Endothelial cell of umbilical vein (primary cell): Measurements from ENCODE around the gene RFX2. TPM values are rescaled to one million over a fixed set of nuclear protein-coding genes. Genes with fewer than 3 reads are reported as not detected.

Source experiments
- BruUV-seq: library from RNA; stranded (reverse); fragments of 400-500 nt; replicated peaks from 2 replicates; lab custom pipeline; 2021; lab: Mats Ljungman, UMichigan
- CTCF ChIA-PET: fragments of 300-600, 350-600 bp; sonication (Branson Sonifier 250); formaldehyde crosslinking; loops from one replicate; lab custom pipeline; 2021; ENCODE audit warnings: antibody characterized with exemption, inconsistent platforms; lab: Charles Lee
- POLR2A ChIA-PET: fragments of 300-600, 350-600 bp; sonication (Branson Sonifier 250); formaldehyde crosslinking; loops from one replicate; lab custom pipeline; 2021; ENCODE audit warnings: antibody characterized with exemption, inconsistent platforms; lab: Charles Lee
- DNase-seq: peaks from one replicate; pipeline ENCODE4 v3.0.0-alpha.2; 2011; ENCODE audit warnings: low read depth, low spot score
- FAIRE-seq: peaks from 2 replicates; lab custom pipeline; 2011; peaks lifted over from hg19 to GRCh38; lab: Jason Lieb, UNC
- H2AFZ ChIP-seq: 2 replicates; pipeline ENCODE4 v1.6.0; 2012; ENCODE audit warnings: low read depth, low read length, control low read depth, inconsistent platforms
- H3K27ac ChIP-seq: 2 replicates; pipeline ENCODE4 v1.5.1; 2011; ENCODE audit warnings: low read depth, mild to moderate bottlenecking, control low read depth, low read length, moderate library complexity; ENCODE audit not compliant: insufficient read depth
- H3K27me3 ChIP-seq, 2 experiments: 2 replicates each; pipeline versions ENCODE4 v1.6.0 to v1.6.1; 2011; ENCODE audit warnings: low read length in 2 of 2, mixed read lengths in 1 of 2; ENCODE audit not compliant: control insufficient read depth in 2 of 2, insufficient read depth in 2 of 2
- H3K36me3 ChIP-seq, 2 experiments: 2 replicates in 1 of 2; 3 replicates in 1 of 2; pipeline ENCODE4 v1.5.1; 2011; ENCODE audit warnings: low read length in 2 of 2, mild to moderate bottlenecking in 1 of 2, moderate library complexity in 1 of 2; ENCODE audit not compliant: control insufficient read depth in 2 of 2, insufficient read depth in 2 of 2; ENCODE audit errors: extremely low read depth in 1 of 2
- H3K4me1 ChIP-seq: 3 replicates; pipeline ENCODE4 v1.5.1; 2011; ENCODE audit warnings: mild to moderate bottlenecking, low read length; ENCODE audit not compliant: control insufficient read depth, insufficient read depth; ENCODE audit errors: extremely low read depth
- H3K4me2 ChIP-seq: 2 replicates; pipeline ENCODE4 v1.6.1; 2011; ENCODE audit warnings: low read length, control low read depth, mixed read lengths; ENCODE audit not compliant: insufficient read depth
- H3K4me3 ChIP-seq, 3 experiments: fragments of 200-600 bp in 1 of 3; sonication (generic), shearing (Covaris generic) in 1 of 3; replicated peaks in 1 of 3; 2 replicates each; pipeline ENCODE4 v1.5.1; 2011 to 2016; ENCODE audit warnings: control low read depth in 3 of 3, low read length in 3 of 3, mild to moderate bottlenecking in 2 of 3, inconsistent platforms in 1 of 3, low read depth in 1 of 3, moderate library complexity in 1 of 3; ENCODE audit not compliant: insufficient read depth in 1 of 3
- H3K79me2 ChIP-seq: 2 replicates; pipeline ENCODE4 v1.6.0; 2012; ENCODE audit warnings: low read length, inconsistent platforms; ENCODE audit not compliant: control insufficient read depth, insufficient read depth
- H3K9ac ChIP-seq: replicated peaks from 2 replicates; pipeline ENCODE3; 2011; ENCODE audit warnings: low read length, control low read depth; ENCODE audit not compliant: insufficient read depth; ENCODE audit errors: extremely low read depth
- H3K9me1 ChIP-seq: replicated peaks from 3 replicates; pipeline ENCODE4 v1.6.0; 2011; ENCODE audit warnings: mild to moderate bottlenecking, low read length; ENCODE audit not compliant: control insufficient read depth, insufficient read depth; ENCODE audit errors: extremely low read depth
- H3K9me3 ChIP-seq: replicated peaks from 2 replicates; pipeline ENCODE4 v1.5.1; 2012; ENCODE audit warnings: low read length, inconsistent platforms; ENCODE audit not compliant: control insufficient read depth, insufficient read depth
- H4K20me1 ChIP-seq: replicated peaks from 2 replicates; pipeline ENCODE3; 2011; ENCODE audit warnings: mild to moderate bottlenecking, low read length; ENCODE audit not compliant: control insufficient read depth, insufficient read depth; ENCODE audit errors: extremely low read depth
- EZH2 ChIP-seq: IDR thresholded peaks from 2 replicates; pipeline ENCODE4 v1.6.1; 2012; ENCODE audit warnings: borderline replicate concordance, low read depth, mild to moderate bottlenecking, moderate library complexity, low read length, inconsistent platforms; ENCODE audit not compliant: severe bottlenecking
- FOS ChIP-seq: IDR thresholded peaks from 2 replicates; pipeline ENCODE4 v1.6.1; 2011; ENCODE audit warnings: mild to moderate bottlenecking, low read length, moderate library complexity, borderline replicate concordance; ENCODE audit not compliant: insufficient read depth
- GATA2 ChIP-seq: IDR thresholded peaks from 2 replicates; pipeline ENCODE4 v1.7.0; 2011; ENCODE audit warnings: low read depth, mild to moderate bottlenecking, moderate library complexity, mixed read lengths, low read length; ENCODE audit not compliant: insufficient read length, insufficient read depth
- JUN ChIP-seq: IDR thresholded peaks from 2 replicates; pipeline ENCODE4 v1.6.1; 2011; ENCODE audit warnings: borderline replicate concordance, low read depth; ENCODE audit not compliant: insufficient read length, insufficient read depth
- MYC ChIP-seq: IDR thresholded peaks from one replicate; pipeline ENCODE4 v1.6.1; 2011; ENCODE audit warnings: mild to moderate bottlenecking, low read depth, low read length
- POLR2A ChIP-seq: IDR thresholded peaks from 2 replicates; pipeline ENCODE4 v1.6.1; 2012; ENCODE audit warnings: low read depth, mild to moderate bottlenecking, control low read depth, low read length
- POLR2AphosphoS5 ChIP-seq: IDR thresholded peaks from 2 replicates; pipeline ENCODE4 v1.6.1; 2012; ENCODE audit warnings: low read depth, mild to moderate bottlenecking, control low read depth, low read length, moderate library complexity; ENCODE audit not compliant: insufficient read depth
- dilution Hi-C: fragments of 300-500 bp; cut with MboI; formaldehyde crosslinking; loops from one replicate; pipeline ENCODE4 v1.15.0; 2019; ENCODE audit warnings: low sequenced_read_pairs; ENCODE audit not compliant: extremely low pct_ligation_motif_present
- intact Hi-C: fragments of 100-400 bp; cut with micrococcal nuclease; formaldehyde crosslinking; loops from one replicate; pipeline ENCODE4 v1.10.0; 2022
- polyA plus RNA-seq, 4 experiments: library from polyadenylated mRNA; depleted of rRNA in 3 of 4; stranded (reverse) in 3 of 4; unstranded in 1 of 4; fragments of >200 nt; gene quantifications; 2 replicates each; pipeline versions ENCODE4 v1.2.1 to v1.2.3, GENCODE V29; 2011 to 2012; ENCODE audit warnings: missing spikeins in 1 of 4
- total RNA-seq: library from RNA; stranded (reverse); gene quantifications from 2 replicates; pipeline ENCODE4 v1.2.3, GENCODE V29; 2021
- TF ChIP-seq, protein P1 (sequence below), 2 donors: IDR thresholded peaks; 1 replicate in 1 of 2; 2 replicates in 1 of 2; pipeline ENCODE4 v1.5.1; 2011; ENCODE audit warnings: low read length in 2 of 2, mild to moderate bottlenecking in 2 of 2, moderate library complexity in 2 of 2, control low read depth in 1 of 2, inconsistent platforms in 1 of 2, low read depth in 1 of 2; ENCODE audit not compliant: insufficient read depth in 1 of 2; ENCODE audit errors: extremely low read depth in 1 of 2
- TF ChIP-seq, protein P2 (sequence below): IDR thresholded peaks from 2 replicates; pipeline ENCODE4 v1.6.1; 2011; ENCODE audit not compliant: insufficient read depth, insufficient read length

The RFX2 gene
- total and polyA plus RNA-seq, 2 donors (not counting 3 experiments of a cell fraction or from before 2014, with no cell fraction given): 16.1 to 19.0 TPM

DNA sequence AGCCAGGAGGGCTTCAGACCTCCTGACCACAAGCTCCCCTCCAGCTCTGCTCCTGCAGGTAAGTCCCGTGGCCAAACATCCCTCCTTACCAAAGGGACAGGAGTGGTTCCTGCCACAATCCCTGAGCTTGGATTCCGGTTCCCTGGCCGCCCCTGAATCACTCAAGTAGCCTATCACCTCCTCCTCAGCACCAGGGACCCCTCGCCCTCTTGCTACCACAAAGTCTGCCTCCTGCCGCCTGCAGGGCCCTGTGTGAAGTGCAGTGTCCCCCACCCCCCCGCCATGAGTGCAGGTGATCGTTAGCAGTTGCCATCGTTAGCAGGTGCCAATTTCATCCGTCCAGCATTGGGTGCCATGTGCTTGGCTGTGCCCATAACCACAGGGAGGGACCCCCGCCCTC is 91.5 kb downstream of the RFX2 start:
- Histone ChIP-seq H3K9me3 (no peaks in the 10 kb centered on the region), H3K27me3 (no peaks in the 10 kb centered on the region), H3K9ac (no peak overlapping the region), H3K9me1 (no peaks in the 10 kb centered on the region), H3K36me3 (no peaks in the 10 kb centered on the region), H3K79me2 (no peaks in the 10 kb centered on the region), H4K20me1 (no peaks in the 10 kb centered on the region), H3K27ac (no peak overlapping the region), H3K4me3 (no peak overlapping the region), H3K4me2 (no peak overlapping the region), H3K4me1 (peaks cover 21% of the 10 kb centered on the region), H2AFZ (no peak overlapping the region)
- DNase-seq (no peak), FAIRE-seq (no peak)
- ChIA-PET POLR2A (no interaction called here), CTCF (interaction anchor here (1.1 to 3.4 kb wide), 3 partner anchors 30 to 51 kb away, joined by 3 to 33 read pairs (median 4); no protein-coding TSS in a partner anchor)
- TF ChIP-seq GATA2: no peak
- TF ChIP-seq, protein P1, sequence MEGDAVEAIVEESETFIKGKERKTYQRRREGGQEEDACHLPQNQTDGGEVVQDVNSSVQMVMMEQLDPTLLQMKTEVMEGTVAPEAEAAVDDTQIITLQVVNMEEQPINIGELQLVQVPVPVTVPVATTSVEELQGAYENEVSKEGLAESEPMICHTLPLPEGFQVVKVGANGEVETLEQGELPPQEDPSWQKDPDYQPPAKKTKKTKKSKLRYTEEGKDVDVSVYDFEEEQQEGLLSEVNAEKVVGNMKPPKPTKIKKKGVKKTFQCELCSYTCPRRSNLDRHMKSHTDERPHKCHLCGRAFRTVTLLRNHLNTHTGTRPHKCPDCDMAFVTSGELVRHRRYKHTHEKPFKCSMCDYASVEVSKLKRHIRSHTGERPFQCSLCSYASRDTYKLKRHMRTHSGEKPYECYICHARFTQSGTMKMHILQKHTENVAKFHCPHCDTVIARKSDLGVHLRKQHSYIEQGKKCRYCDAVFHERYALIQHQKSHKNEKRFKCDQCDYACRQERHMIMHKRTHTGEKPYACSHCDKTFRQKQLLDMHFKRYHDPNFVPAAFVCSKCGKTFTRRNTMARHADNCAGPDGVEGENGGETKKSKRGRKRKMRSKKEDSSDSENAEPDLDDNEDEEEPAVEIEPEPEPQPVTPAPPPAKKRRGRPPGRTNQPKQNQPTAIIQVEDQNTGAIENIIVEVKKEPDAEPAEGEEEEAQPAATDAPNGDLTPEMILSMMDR (IDR thresholded peaks at IDR 0.05; ENCODE audit: extremely low read depth in 1 of 2, insufficient read depth in 1 of 2, low read depth in 1 of 2, low read length in 2 of 2): peak in 1 of 2 donors; percentile 31
- intact Hi-C loops (no loop called here), dilution Hi-C loops (no loop called here)
- no TSS peak for BruUV-seq

DNA sequence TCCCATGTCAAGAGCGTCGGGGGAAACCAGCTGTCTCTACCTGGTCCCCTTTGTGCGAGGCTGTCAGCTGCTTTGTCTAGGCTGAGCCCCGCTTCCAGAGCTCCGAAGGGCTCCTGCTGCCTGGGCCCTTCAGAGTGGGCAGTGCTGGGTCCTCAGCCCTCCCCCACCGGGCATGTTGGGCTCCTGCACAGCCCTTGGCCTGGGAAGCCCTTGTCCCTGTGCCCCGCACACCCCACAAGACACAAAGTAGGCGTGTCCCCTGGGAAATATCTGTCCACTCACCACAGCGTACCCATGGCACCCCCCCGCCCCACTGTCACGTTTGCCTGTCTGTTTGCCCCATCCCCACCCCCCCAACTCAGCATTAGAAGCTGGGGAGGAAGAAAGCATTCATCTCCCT is 92.7 kb downstream of the RFX2 start:
- no TSS peak for BruUV-seq

More for the DNA sequence above, 92.7 kb downstream of the RFX2 start:
- POLR2A ChIA-PET: no interaction called here
- no peak overlapping the region for H3K4me2 ChIP-seq
- H3K4me3 ChIP-seq: no peak overlapping the region
- TF ChIP-seq, protein P2, sequence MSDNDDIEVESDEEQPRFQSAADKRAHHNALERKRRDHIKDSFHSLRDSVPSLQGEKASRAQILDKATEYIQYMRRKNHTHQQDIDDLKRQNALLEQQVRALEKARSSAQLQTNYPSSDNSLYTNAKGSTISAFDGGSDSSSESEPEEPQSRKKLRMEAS: no peak
- no peak for TF ChIP-seq GATA2
- TF ChIP-seq EZH2: no peak
- TF ChIP-seq MYC: no peak
- no peak for TF ChIP-seq JUN
- TF ChIP-seq POLR2A: no peak
- no peak for TF ChIP-seq FOS
- TF ChIP-seq, protein P1 (IDR thresholded peaks at IDR 0.05; ENCODE audit: extremely low read depth in 1 of 2, insufficient read depth in 1 of 2, low read depth in 1 of 2, low read length in 2 of 2): no peak
- TF ChIP-seq POLR2AphosphoS5: no peak
- H2AFZ ChIP-seq: no peak overlapping the region
- no peak for FAIRE-seq
- H3K27me3 ChIP-seq: no peaks in the 10 kb centered on the region
- dilution Hi-C loops: no loop called here
- H3K9ac ChIP-seq: no peak overlapping the region
- H3K36me3 ChIP-seq: no peaks in the 10 kb centered on the region
- DNase-seq: no peak
- CTCF ChIA-PET: interaction anchor here (1.0 to 3.4 kb wide), 3 partner anchors 29 to 214 kb away, joined by 3 to 33 read pairs (median 6); no protein-coding TSS in a partner anchor
- peaks cover 15% of the 10 kb centered on the region for H3K4me1 ChIP-seq
- intact Hi-C loops: no loop called here
- no peaks in the 10 kb centered on the region for H3K79me2 ChIP-seq
- no peaks in the 10 kb centered on the region for H3K9me3 ChIP-seq
- no peak overlapping the region for H3K27ac ChIP-seq
- no peaks in the 10 kb centered on the region for H3K9me1 ChIP-seq
- no peaks in the 10 kb centered on the region for H4K20me1 ChIP-seq
